ENCODE data around the gene ABCC9.

The ABCC9 gene

GRCh38 chr12:21879312-21879711, 61.9 kb downstream of the ABCC9 start:
- no peak for TF ChIP-seq CTCF (IDR thresholded peaks at IDR 0.05; ENCODE audit: low read depth, low read length)
- in situ Hi-C loops (cut with HindIII; ENCODE audit: low sequenced_read_pairs) = no loop called here

GRCh38 chr12:21877293-21877982, 63.8 kb downstream of the ABCC9 start:
- TF ChIP-seq CTCF (IDR thresholded peaks at IDR 0.05; ENCODE audit: low read depth, low read length) = no peak
- DNase-seq (ENCODE audit: low read depth, low spot score) = no peak
- no peak overlapping the region for H3K4me3 ChIP-seq (ENCODE audit: low read depth, low read length)
- in situ Hi-C loops (cut with HindIII; ENCODE audit: low sequenced_read_pairs) = no loop called here

More at GRCh38 chr12:21879312-21879711, 61.9 kb downstream of the ABCC9 start:
- DNase-seq (ENCODE audit: low read depth, low spot score) = no peak
- H3K4me3 ChIP-seq (ENCODE audit: low read depth, low read length) = no peak overlapping the region

- no peak for DNase-seq (ENCODE audit: low read depth, low spot score)
- in situ Hi-C loops (cut with HindIII; ENCODE audit: low sequenced_read_pairs) = no loop called here
- TF ChIP-seq CTCF (IDR thresholded peaks at IDR 0.05; ENCODE audit: low read depth, low read length) = no peak
- no peak overlapping the region for H3K4me3 ChIP-seq (ENCODE audit: low read depth, low read length)
Observed at GRCh38 chr12:21865846-21866245, 75.4 kb downstream of the ABCC9 start.

GRCh38 chr12:21860534-21860933, 80.7 kb downstream of the ABCC9 start:
- no peak for TF ChIP-seq CTCF (IDR thresholded peaks at IDR 0.05; ENCODE audit: low read depth, low read length)
- in situ Hi-C loops (cut with HindIII; ENCODE audit: low sequenced_read_pairs) = no loop called here
- no peak for DNase-seq (ENCODE audit: low read depth, low spot score)
- no peak overlapping the region for H3K4me3 ChIP-seq (ENCODE audit: low read depth, low read length)

GRCh38 chr12:21860128-21860527, 81.1 kb downstream of the ABCC9 start:
- TF ChIP-seq CTCF (IDR thresholded peaks at IDR 0.05; ENCODE audit: low read depth, low read length) = no peak
- H3K4me3 ChIP-seq (ENCODE audit: low read depth, low read length) = no peak overlapping the region
- in situ Hi-C loops (cut with HindIII; ENCODE audit: low sequenced_read_pairs) = no loop called here
- no peak for DNase-seq (ENCODE audit: low read depth, low spot score)

- TF ChIP-seq CTCF (IDR thresholded peaks at IDR 0.05; ENCODE audit: low read depth, low read length) = no peak
- no peak overlapping the region for H3K4me3 ChIP-seq (ENCODE audit: low read depth, low read length)
- in situ Hi-C loops (cut with HindIII; ENCODE audit: low sequenced_read_pairs) = no loop called here
- peak; percentile 44 for DNase-seq (ENCODE audit: low read depth, low spot score)
Observed at GRCh38 chr12:21852251-21852650, 89.0 kb downstream of the ABCC9 start.

Measured in astrocyte of the spinal cord (primary cell).